Measurements from ENCODE around the gene MINDY4. TPM values are rescaled to one million over a fixed set of nuclear protein-coding genes. Genes with fewer than 3 reads are reported as not detected.

The MINDY4 gene
- total RNA-seq, 3 donors from 2014 or later = 4.0 to 9.1 (median 4.7) TPM

DNA sequence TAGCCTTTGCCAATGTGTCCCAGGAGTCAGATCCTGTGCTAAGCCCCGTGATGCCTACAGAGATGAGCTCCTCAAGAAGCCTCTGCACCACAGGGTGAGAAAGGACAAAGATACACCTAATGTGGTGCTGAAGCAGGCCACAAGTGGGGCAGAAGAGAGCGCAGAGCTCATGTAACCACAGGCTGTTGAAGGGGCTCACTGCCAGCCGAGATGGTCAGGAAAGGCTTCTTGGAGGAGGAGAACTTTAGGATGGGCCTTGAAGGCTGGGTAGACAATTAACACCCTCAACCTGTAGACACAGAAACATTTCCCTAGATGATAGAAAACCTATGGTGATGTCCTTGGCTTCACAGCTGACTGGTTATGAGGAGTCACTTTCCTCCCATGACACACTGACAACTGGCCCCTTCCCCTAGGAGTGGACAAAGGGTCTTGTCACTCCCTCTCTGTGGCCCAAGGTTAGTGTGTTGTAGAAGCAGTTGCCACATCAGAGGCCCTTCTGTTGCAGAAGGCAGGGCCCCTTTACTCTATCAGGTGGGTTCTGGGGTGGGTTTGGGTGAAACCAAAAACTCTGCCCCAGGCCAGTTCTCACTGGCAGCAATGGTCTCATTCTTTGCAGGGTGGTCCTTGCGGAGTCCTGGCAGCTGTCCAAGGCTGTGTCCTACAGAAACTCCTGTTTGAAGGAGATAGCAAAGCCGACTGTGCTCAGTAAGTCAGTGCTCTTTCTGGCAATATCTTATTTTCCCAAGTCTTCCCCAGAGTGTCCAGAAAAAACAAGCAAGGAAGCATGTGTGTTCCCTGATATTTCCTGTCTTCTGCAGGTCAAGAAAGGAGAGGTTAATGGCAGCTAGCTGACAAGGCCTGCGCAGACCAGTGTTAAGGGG lies 69.2 kb downstream of the MINDY4 start:
- TF ChIP-seq, protein P1, sequence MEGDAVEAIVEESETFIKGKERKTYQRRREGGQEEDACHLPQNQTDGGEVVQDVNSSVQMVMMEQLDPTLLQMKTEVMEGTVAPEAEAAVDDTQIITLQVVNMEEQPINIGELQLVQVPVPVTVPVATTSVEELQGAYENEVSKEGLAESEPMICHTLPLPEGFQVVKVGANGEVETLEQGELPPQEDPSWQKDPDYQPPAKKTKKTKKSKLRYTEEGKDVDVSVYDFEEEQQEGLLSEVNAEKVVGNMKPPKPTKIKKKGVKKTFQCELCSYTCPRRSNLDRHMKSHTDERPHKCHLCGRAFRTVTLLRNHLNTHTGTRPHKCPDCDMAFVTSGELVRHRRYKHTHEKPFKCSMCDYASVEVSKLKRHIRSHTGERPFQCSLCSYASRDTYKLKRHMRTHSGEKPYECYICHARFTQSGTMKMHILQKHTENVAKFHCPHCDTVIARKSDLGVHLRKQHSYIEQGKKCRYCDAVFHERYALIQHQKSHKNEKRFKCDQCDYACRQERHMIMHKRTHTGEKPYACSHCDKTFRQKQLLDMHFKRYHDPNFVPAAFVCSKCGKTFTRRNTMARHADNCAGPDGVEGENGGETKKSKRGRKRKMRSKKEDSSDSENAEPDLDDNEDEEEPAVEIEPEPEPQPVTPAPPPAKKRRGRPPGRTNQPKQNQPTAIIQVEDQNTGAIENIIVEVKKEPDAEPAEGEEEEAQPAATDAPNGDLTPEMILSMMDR (IDR thresholded peaks at IDR 0.05) = no peak
- H3K9me3 ChIP-seq = no peaks in the 10 kb centered on the region
- H3K4me3 ChIP-seq = no peak overlapping the region
- DNase-seq = no peak
- intact Hi-C loops (cut with DNase I, micrococcal nuclease) = no loop called here
- no peaks in the 10 kb centered on the region for H3K4me1 ChIP-seq (ENCODE audit: low read depth)
- H3K36me3 ChIP-seq (ENCODE audit: low read depth) = no peaks in the 10 kb centered on the region
- ATAC-seq = no peak

DNA sequence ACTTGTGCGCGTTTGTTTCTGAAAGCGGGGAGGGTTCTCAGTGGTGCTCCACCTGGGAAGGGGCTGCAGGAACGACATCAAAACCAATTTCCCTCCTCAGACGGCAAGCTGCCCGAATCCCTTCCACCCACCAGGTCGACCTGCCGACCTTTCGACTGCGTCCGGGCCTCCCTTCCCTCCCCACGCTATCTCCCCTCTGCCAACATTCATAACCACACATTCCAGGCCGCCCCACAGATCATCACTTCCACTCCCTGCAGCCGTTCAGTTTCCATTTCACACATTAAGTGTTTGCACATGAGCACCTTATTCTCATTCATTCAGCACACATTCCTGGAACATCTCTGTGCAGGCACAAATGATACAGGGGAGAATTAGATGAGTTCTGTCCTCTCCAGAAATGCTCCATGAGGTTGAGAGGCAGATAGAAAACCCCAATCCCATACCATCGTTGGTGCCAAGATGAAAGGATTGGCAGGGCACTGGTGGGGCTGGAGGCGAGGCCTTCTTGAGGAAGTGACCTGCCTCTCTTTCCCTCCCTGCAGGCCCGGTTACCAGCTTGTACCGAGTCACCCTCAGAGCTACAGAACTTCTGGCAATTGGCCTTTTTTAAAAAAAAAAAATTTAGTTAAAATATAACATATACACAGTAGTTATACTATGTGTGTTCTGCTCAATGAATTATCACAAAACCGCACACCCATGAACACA lies 70.0 kb downstream of the MINDY4 start:
- ATAC-seq (no peak), DNase-seq (no peak)
- no peaks in the 10 kb centered on the region for H3K9me3 ChIP-seq
- intact Hi-C loops (cut with DNase I, micrococcal nuclease) = no loop called here
- H3K4me3 ChIP-seq = no peak overlapping the region
- H3K4me1 ChIP-seq (ENCODE audit: low read depth) = no peaks in the 10 kb centered on the region
- TF ChIP-seq, protein P1 (IDR thresholded peaks at IDR 0.05) = no peak
- no peaks in the 10 kb centered on the region for H3K36me3 ChIP-seq (ENCODE audit: low read depth)

DNA sequence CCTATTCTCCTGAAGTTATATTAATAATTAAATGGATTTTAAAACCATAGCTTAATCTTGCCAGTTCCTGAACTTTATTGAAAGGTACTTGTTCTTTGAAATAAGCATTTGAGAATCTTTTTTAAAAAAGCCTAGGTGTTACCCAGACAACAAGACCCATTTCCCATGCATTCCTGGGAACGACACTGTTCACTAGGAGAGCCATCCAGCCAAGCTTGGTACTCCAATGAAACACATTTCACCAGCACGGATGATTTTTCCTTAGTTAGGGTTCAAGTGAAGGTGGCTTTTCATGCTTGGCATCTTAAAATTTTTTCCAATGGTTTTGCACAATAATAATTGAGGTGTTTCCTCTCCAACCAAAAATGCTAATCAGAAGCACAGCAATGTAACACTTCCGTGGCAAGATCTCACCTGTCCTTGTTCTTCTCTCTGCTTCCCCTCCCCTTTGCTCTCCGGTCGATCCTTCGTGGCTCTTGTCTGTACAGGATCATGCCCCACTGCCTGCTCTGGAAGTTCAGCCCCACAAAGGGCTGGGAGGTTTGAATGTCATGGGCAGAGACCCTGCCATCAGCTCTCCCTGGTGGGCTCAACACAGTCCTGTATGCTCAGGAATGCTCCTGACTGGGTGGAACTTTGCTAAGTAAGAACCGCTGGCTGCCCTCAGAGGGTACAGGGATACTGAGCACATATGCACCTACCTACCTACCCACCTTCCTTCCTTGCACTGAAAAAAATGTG lies 70.8 kb downstream of the MINDY4 start:
- DNase-seq = no peak

DNA sequence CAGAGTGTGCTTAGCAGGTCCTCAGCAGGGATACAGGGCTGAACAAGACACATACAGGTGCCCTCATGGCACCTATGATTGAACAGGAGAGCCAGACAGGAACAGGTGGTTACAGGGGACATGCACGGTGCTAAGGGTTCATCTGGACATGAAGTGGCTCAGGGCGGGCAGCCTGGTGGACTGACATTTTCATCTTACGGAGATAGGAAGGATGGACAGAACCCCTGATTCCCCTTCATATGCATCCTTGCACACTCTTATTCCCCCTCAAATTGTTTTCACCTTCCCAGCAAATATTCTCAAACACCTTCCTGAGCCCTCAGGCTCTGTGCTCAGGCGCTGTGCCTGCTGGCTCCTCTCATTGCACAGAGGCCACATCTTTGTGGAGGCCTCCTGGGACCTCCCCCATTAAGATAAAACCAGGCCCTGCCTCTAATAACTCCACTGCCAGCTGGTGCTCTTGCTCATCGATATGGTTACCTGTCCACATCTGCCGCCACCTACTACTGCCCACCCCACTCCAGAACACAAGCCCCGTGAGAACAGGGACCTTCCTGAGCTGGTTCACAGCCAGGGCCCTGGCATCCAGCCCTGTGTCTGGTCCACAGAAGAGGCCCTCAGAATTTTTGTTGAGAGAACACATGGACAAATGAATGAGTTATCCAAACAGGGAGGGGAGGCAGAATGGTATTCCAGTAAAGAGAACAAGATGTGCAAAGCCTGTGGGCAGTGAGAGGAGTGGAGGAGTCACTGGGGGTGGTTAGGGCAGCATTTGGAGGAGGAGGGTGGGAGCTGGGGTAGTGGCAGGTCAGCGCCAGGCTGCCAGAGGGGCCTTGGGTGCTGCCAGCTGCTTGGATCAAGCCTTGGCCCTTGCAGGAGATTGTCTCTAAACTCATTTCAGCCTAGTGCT lies 71.6 kb downstream of the MINDY4 start:
- ATAC-seq = no peak
- TF ChIP-seq, protein P1 (IDR thresholded peaks at IDR 0.05) = no peak
- intact Hi-C loops (cut with DNase I, micrococcal nuclease) = no loop called here
- H3K9me3 ChIP-seq = no peaks in the 10 kb centered on the region
- no peak overlapping the region for H3K4me3 ChIP-seq
- no peaks in the 10 kb centered on the region for H3K36me3 ChIP-seq (ENCODE audit: low read depth)
- H3K4me1 ChIP-seq (ENCODE audit: low read depth) = no peaks in the 10 kb centered on the region
- no peak for DNase-seq

More for the DNA sequence above, 70.8 kb downstream of the MINDY4 start:
- no peaks in the 10 kb centered on the region for H3K9me3 ChIP-seq
- H3K36me3 ChIP-seq (ENCODE audit: low read depth) = no peaks in the 10 kb centered on the region
- ATAC-seq = no peak
- TF ChIP-seq, protein P1 (IDR thresholded peaks at IDR 0.05) = no peak
- H3K4me1 ChIP-seq (ENCODE audit: low read depth) = no peaks in the 10 kb centered on the region
- intact Hi-C loops (cut with DNase I, micrococcal nuclease) = no loop called here
- H3K4me3 ChIP-seq = no peak overlapping the region
